SK-N-SH treated with all-trans-retinoic acid at 6 μM for 48 hours (cell line): ENCODE data around the gene ANKRD55.

Experiments used
- ATAC-seq: fragments of 200-7000 bp; cut with Tn5 transposase; 3 replicates; pipeline ENCODE4 v1.9.1; 2020; ENCODE audit warnings: mild to moderate bottlenecking, moderate library complexity
- ARNTL ChIP-seq: fragments of 450-650 bp; formaldehyde crosslinking; IDR thresholded peaks from 2 replicates; pipeline ENCODE4 v1.5.0; 2020; ENCODE audit warnings: low read depth, mild to moderate bottlenecking, moderate library complexity, borderline replicate concordance
- BACH2 ChIP-seq: fragments of 250-450 bp; sonication (Bioruptor Pico); IDR thresholded peaks from 2 replicates; pipeline ENCODE4 v1.9.0; 2021; ENCODE audit warnings: mild to moderate bottlenecking, borderline replicate concordance
- CREB5 ChIP-seq: fragments of 250-450 bp; sonication (Bioruptor Pico); IDR thresholded peaks from 2 replicates; pipeline ENCODE4 v1.5.1; 2020; ENCODE audit warnings: low read depth, mild to moderate bottlenecking, moderate library complexity
- CSDC2 ChIP-seq: fragments of 250-450 bp; sonication (Bioruptor Pico); IDR thresholded peaks from 2 replicates; pipeline ENCODE4 v1.5.0; 2020; ENCODE audit warnings: mild to moderate bottlenecking, moderate library complexity
- ESRRG ChIP-seq: fragments of 250-450 bp; sonication (Bioruptor Pico); IDR thresholded peaks from 2 replicates; pipeline ENCODE4 v1.6.1; 2021; ENCODE audit warnings: mild to moderate bottlenecking
- GLIS3 ChIP-seq: fragments of 250-450 bp; sonication (Bioruptor Pico); IDR thresholded peaks from 2 replicates; pipeline ENCODE4 v1.5.0; 2020; ENCODE audit warnings: mild to moderate bottlenecking, moderate library complexity
- ISL1 ChIP-seq: fragments of 250-450 bp; sonication (Bioruptor Pico); IDR thresholded peaks from 2 replicates; pipeline ENCODE4 v2.1.2; 2022; ENCODE audit warnings: mild to moderate bottlenecking, moderate library complexity
- OSR1 ChIP-seq: fragments of 250-450 bp; sonication (Bioruptor Pico); IDR thresholded peaks from 2 replicates; pipeline ENCODE4 v1.8.0; 2022; ENCODE audit warnings: moderate library complexity, mild to moderate bottlenecking, inconsistent platforms
- PATZ1 ChIP-seq: fragments of 250-450 bp; sonication (Bioruptor Pico); IDR thresholded peaks from 2 replicates; pipeline ENCODE4 v1.8.0; 2020; ENCODE audit warnings: mild to moderate bottlenecking, moderate library complexity, borderline replicate concordance
- PPARA ChIP-seq: fragments of 250-450 bp; sonication (Bioruptor Pico); IDR thresholded peaks from 2 replicates; pipeline ENCODE4 v1.5.0; 2020; ENCODE audit warnings: mild to moderate bottlenecking, borderline replicate concordance
- RARB ChIP-seq: fragments of 250-450 bp; sonication (Bioruptor Pico); IDR thresholded peaks from 2 replicates; pipeline ENCODE4 v1.8.0; 2021; ENCODE audit warnings: mild to moderate bottlenecking, moderate library complexity
- SNAI2 ChIP-seq: fragments of 250-450 bp; sonication (Bioruptor Pico); IDR thresholded peaks from 2 replicates; pipeline ENCODE4 v1.5.0; 2020; ENCODE audit warnings: mild to moderate bottlenecking, moderate library complexity
- TCF4 ChIP-seq: fragments of 250-450 bp; sonication (Bioruptor Pico); IDR thresholded peaks from 2 replicates; pipeline ENCODE4 v1.8.0; 2021; ENCODE audit warnings: mild to moderate bottlenecking, moderate library complexity, borderline replicate concordance
- TOX ChIP-seq: fragments of 250-450 bp; sonication (Bioruptor Pico); IDR thresholded peaks from 2 replicates; pipeline ENCODE4 v1.8.0; 2021; ENCODE audit warnings: mild to moderate bottlenecking, moderate library complexity, borderline replicate concordance
- ZC3H10 ChIP-seq: fragments of 250-450 bp; sonication (Bioruptor Pico); IDR thresholded peaks from 2 replicates; pipeline ENCODE4 v1.5.1; 2021; ENCODE audit warnings: mild to moderate bottlenecking, moderate library complexity
- ZFP3 ChIP-seq: fragments of 250-450 bp; sonication (Bioruptor Pico); IDR thresholded peaks from 2 replicates; pipeline ENCODE4 v1.5.0; 2020; ENCODE audit warnings: mild to moderate bottlenecking, moderate library complexity
- ZNF565 ChIP-seq: fragments of 450-650 bp; formaldehyde crosslinking; conservative IDR thresholded peaks from 2 replicates; pipeline ENCODE4 v1.5.0; 2020; ENCODE audit warnings: low read depth, mild to moderate bottlenecking, moderate library complexity
- ZNF70 ChIP-seq: fragments of 450-650 bp; formaldehyde crosslinking; IDR thresholded peaks from 2 replicates; pipeline ENCODE4 v1.5.0; 2020; ENCODE audit warnings: mild to moderate bottlenecking, moderate library complexity
- ZNF8 ChIP-seq: fragments of 450-650 bp; formaldehyde crosslinking; IDR thresholded peaks from 2 replicates; pipeline ENCODE4 v1.5.0; 2020; ENCODE audit warnings: mild to moderate bottlenecking, moderate library complexity
- TF ChIP-seq, protein P1 (sequence below): fragments of 250-450 bp; sonication (Bioruptor Pico); IDR thresholded peaks from 2 replicates; pipeline ENCODE4 v1.5.1; 2021; ENCODE audit warnings: mild to moderate bottlenecking, moderate library complexity
- TF ChIP-seq, protein P2 (sequence below): fragments of 250-450 bp; sonication (Bioruptor Pico); IDR thresholded peaks from 2 replicates; pipeline ENCODE4 v1.8.0; 2021; ENCODE audit warnings: low read depth, mild to moderate bottlenecking, moderate library complexity, borderline replicate concordance
- TF ChIP-seq, protein P3 (sequence below): fragments of 250-450 bp; sonication (Bioruptor Pico); IDR thresholded peaks from 2 replicates; pipeline ENCODE4 v1.5.0; 2020; ENCODE audit warnings: mild to moderate bottlenecking, moderate library complexity

Gene ANKRD55

DNA sequence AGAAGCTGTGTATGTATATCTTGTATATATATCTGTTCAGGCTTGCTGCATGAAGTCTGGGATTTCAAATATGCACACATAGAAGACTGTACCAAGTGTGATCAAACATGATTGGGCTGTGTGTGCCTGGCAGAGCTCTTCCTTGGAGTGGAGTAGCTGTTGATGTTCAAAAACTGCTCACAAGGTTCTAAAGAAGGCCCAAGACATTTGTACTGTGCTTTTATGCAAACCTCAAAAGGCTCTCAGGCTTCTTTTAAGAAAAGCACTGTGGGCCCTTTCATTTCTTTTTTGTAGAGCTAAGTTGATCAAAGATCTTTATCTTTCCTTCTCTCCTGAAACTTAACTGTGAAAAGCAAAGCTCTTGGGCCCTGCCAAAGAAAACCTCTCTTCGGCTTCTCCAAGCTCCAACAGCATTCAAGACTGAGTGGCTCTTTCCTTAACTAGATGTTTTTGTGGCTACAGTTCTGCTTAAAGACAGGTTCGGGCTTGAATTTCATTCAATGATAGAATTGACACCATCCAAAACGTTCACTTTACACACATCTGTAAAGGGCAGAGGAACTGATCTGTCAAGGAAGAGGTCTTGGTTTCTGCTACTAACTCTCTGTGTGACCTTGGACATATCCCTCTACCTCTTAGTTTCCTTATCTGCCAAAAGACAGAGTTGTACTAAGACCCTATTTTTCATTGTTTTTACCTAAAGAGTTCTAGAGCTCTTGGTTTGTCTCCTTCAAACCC, 132.5 kb downstream of the ANKRD55 start:
- peak; percentile 23; the same call in 1 of the 3 replicates for ATAC-seq

DNA sequence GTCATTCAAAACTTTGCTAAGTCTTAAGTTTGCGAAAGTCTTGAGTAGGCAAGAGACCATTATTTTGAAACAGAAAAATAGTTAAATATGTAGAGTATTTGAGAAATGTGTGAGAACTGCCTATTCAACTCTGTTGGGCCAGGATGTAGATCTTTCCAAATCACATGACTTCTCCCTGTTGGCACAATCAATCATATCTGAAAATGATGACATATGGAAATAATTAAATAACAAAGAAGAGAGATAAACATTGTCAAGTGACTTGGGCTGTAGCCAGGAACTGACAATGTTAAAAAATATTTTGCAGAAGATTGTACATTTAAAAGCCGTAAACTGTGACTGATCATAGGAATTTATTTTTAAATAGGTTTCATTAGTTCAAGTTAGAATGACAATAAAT, 133.8 kb downstream of the ANKRD55 start:
- TF ChIP-seq BACH2 (CRISPR knock-in tag) (no peak), ISL1 (CRISPR knock-in tag) (peak; percentile 72), ZNF565 (no peak), CREB5 (CRISPR knock-in tag) (no peak), ZNF8 (CRISPR knock-in tag) (0 out of 2 replicates have a peak, but pooled peaks have one; percentile 16), GLIS3 (CRISPR knock-in tag) (no peak), ESRRG (no peak), ZFP3 (no peak), SNAI2 (no peak), ZNF70 (CRISPR knock-in tag) (no peak), TCF4 (peak; percentile 29; the same call in 1 of the 2 replicates), PPARA (CRISPR knock-in tag) (no peak), TOX (CRISPR knock-in tag) (no peak), ZC3H10 (no peak), ARNTL (no peak), RARB (CRISPR knock-in tag) (no peak)
- TF ChIP-seq, protein P1, sequence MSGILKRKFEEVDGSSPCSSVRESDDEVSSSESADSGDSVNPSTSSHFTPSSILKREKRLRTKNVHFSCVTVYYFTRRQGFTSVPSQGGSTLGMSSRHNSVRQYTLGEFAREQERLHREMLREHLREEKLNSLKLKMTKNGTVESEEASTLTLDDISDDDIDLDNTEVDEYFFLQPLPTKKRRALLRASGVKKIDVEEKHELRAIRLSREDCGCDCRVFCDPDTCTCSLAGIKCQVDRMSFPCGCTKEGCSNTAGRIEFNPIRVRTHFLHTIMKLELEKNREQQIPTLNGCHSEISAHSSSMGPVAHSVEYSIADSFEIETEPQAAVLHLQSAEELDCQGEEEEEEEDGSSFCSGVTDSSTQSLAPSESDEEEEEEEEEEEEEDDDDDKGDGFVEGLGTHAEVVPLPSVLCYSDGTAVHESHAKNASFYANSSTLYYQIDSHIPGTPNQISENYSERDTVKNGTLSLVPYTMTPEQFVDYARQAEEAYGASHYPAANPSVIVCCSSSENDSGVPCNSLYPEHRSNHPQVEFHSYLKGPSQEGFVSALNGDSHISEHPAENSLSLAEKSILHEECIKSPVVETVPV (CRISPR knock-in tag), result no peak
- TF ChIP-seq, protein P2, sequence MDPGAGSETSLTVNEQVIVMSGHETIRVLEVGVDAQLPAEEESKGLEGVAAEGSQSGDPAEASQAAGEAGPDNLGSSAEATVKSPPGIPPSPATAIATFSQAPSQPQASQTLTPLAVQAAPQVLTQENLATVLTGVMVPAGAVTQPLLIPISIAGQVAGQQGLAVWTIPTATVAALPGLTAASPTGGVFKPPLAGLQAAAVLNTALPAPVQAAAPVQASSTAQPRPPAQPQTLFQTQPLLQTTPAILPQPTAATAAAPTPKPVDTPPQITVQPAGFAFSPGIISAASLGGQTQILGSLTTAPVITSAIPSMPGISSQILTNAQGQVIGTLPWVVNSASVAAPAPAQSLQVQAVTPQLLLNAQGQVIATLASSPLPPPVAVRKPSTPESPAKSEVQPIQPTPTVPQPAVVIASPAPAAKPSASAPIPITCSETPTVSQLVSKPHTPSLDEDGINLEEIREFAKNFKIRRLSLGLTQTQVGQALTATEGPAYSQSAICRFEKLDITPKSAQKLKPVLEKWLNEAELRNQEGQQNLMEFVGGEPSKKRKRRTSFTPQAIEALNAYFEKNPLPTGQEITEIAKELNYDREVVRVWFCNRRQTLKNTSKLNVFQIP (CRISPR knock-in tag), result no peak

More for the DNA sequence above, 132.5 kb downstream of the ANKRD55 start:
- TF ChIP-seq ARNTL (no peak), RARB (CRISPR knock-in tag) (no peak), PATZ1 (CRISPR knock-in tag) (no peak), ZNF70 (CRISPR knock-in tag) (no peak), ZNF8 (CRISPR knock-in tag) (no peak), OSR1 (CRISPR knock-in tag) (no peak), SNAI2 (no peak), CSDC2 (CRISPR knock-in tag) (no peak), ISL1 (CRISPR knock-in tag) (no peak), ZFP3 (no peak), TCF4 (no peak), PPARA (CRISPR knock-in tag) (no peak)
- TF ChIP-seq, protein P1 (CRISPR knock-in tag), result no peak
- TF ChIP-seq, protein P3, sequence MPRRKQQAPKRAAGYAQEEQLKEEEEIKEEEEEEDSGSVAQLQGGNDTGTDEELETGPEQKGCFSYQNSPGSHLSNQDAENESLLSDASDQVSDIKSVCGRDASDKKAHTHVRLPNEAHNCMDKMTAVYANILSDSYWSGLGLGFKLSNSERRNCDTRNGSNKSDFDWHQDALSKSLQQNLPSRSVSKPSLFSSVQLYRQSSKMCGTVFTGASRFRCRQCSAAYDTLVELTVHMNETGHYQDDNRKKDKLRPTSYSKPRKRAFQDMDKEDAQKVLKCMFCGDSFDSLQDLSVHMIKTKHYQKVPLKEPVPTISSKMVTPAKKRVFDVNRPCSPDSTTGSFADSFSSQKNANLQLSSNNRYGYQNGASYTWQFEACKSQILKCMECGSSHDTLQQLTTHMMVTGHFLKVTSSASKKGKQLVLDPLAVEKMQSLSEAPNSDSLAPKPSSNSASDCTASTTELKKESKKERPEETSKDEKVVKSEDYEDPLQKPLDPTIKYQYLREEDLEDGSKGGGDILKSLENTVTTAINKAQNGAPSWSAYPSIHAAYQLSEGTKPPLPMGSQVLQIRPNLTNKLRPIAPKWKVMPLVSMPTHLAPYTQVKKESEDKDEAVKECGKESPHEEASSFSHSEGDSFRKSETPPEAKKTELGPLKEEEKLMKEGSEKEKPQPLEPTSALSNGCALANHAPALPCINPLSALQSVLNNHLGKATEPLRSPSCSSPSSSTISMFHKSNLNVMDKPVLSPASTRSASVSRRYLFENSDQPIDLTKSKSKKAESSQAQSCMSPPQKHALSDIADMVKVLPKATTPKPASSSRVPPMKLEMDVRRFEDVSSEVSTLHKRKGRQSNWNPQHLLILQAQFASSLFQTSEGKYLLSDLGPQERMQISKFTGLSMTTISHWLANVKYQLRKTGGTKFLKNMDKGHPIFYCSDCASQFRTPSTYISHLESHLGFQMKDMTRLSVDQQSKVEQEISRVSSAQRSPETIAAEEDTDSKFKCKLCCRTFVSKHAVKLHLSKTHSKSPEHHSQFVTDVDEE (CRISPR knock-in tag), result no peak

More for the DNA sequence above, 133.8 kb downstream of the ANKRD55 start:
- peak; percentile 84 for ATAC-seq
